SJSA1 (cell line): ENCODE results near the gene TFPI. TPM values are rescaled to one million over a fixed set of nuclear protein-coding genes. Genes with fewer than 3 reads are reported as not detected.
"Not testable (repeated sequence)": the region's sequence is repeated elsewhere in the genome, so short reads cannot be mapped to it uniquely, and the experiment has no call there.

Experiments
- DNase-seq, 2 experiments: peaks; one replicate each; pipeline ENCODE4 v3.0.0-alpha.2; 2015 to 2020; ENCODE audit warnings: low spot score in 2 of 2, low read depth in 1 of 2
- H3K27ac ChIP-seq: fragments of 250-450 bp; sonication (Bioruptor Pico); 2 replicates; pipeline ENCODE4 v1.5.1; 2020; ENCODE audit warnings: mild to moderate bottlenecking, moderate library complexity
- H3K27me3 ChIP-seq: fragments of 250-450 bp; sonication (Bioruptor Pico); replicated peaks from 2 replicates; pipeline ENCODE4 v1.5.1; 2020; ENCODE audit warnings: mild to moderate bottlenecking, moderate library complexity
- H3K36me3 ChIP-seq: fragments of 250-450 bp; sonication (Bioruptor Pico); 2 replicates; pipeline ENCODE4 v1.5.1; 2020; ENCODE audit warnings: mild to moderate bottlenecking
- H3K4me1 ChIP-seq: fragments of 250-450 bp; sonication (Bioruptor Pico); replicated peaks from 2 replicates; pipeline ENCODE4 v1.6.1; 2021; ENCODE audit warnings: mild to moderate bottlenecking
- H3K4me3 ChIP-seq: fragments of 250-450 bp; sonication (Bioruptor Pico); 2 replicates; pipeline ENCODE4 v1.5.1; 2020; ENCODE audit warnings: mild to moderate bottlenecking
- H3K9me3 ChIP-seq: fragments of 250-450 bp; sonication (Bioruptor Pico); replicated peaks from 2 replicates; pipeline ENCODE4 v1.5.1; 2020; ENCODE audit warnings: mild to moderate bottlenecking
- total RNA-seq: library from RNA; depleted of rRNA; stranded (reverse); fragments of >200 nt; shearing (Covaris generic); gene quantifications from 2 replicates; pipeline ENCODE4 v1.2.3, GENCODE V29; 2014

Gene TFPI
- total RNA-seq, 1 experiment from 2014 or later, result 133 TPM

DNA sequence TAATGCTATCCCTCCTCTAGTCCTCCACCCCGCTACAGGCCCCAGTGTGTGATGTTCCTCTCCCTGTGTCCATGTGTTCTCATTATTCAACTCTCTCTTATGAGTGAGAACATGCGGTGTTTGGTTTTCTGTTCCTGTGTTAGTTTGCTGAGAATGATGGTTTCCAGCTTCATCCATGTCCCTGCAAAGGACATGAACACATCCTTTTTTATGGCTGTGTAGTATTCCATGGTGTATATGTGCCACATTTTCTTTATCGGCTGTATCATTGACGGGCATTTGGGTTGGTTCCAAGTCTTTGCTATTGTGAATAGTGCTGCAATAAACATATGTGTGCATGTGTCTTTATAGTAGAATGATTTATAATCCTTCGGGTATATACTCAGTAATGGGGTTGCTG is 17.8 kb upstream of the TFPI start:
- H3K27ac ChIP-seq, DNase-seq, H3K27me3 ChIP-seq, H3K9me3 ChIP-seq, H3K4me3 ChIP-seq, H3K36me3 ChIP-seq: not testable (repeated sequence)
- H3K4me1 ChIP-seq, result peaks cover 13% of the 10 kb centered on the region

DNA sequence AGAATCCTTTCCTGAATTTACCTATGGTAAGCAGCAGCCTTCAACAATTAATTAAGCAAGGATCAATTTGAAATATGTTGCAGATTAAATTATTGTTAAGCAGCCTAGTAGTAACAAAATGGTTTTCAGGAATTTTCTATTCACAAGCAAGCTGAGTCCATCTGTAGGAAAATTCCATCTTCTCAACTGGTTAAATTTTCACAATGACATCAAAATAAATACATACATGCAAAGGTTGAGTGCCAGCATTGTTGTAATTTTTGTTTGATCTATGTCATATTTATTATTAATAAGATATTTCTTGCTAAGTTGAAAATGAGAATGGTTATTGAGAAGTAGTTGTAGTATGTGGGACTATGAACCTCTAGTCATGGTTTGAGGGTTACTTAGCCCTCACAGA is 15.3 kb upstream of the TFPI start:
- DNase-seq, result no peak
- no peak overlapping the region for H3K27ac ChIP-seq
- H3K27me3 ChIP-seq, result no peaks in the 10 kb centered on the region
- H3K36me3 ChIP-seq, result no peaks in the 10 kb centered on the region
- no peaks in the 10 kb centered on the region for H3K4me1 ChIP-seq
- no peak overlapping the region for H3K4me3 ChIP-seq
- 0 out of 2 replicates have a peak, but pooled peaks cover 3% of the 10 kb centered on the region for H3K9me3 ChIP-seq

DNA sequence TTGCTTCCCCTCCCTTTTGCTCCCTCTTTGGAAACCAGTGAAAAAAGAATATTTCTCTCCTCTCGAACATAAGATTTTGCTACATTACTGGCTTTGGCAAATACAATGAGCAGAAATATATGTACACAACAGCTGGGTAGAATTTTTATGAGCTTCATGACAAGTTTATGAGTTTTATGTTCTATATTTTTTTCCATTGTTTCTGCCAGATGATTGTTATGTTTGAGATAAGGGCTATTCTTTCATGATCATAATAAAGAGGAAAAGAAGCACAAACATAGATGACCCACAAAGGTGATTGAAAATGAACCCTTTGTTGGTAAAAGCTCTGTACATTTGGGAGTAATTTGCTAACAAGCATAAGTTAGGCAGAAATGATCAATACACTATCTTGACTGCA is 14.8 kb upstream of the TFPI start:
- H3K27ac ChIP-seq, result no peak overlapping the region
- H3K9me3 ChIP-seq, result 0 out of 2 replicates have a peak, but pooled peaks cover 3% of the 10 kb centered on the region
- no peaks in the 10 kb centered on the region for H3K4me1 ChIP-seq
- H3K36me3 ChIP-seq, result no peaks in the 10 kb centered on the region
- H3K27me3 ChIP-seq, result no peaks in the 10 kb centered on the region
- H3K4me3 ChIP-seq, result no peak overlapping the region
- DNase-seq, result no peak

DNA sequence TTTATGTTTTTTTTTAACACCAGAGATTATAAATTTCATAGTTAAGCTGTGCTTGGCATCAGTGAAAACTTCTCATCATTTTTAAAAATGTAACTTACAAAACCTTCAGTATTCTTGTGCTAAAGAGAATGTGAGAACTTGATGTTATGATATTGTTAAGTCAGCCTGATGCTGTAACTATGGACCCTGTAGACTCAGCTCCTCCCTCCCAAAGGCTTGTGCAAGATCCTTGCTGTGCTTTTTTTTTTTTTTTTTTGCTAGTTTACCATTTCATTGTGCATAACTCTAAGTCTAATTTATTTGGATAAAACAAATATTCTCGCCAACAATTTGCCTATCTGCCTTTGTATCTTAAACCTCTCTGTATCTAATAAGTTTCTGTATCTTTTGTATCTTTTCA is 12.9 kb upstream of the TFPI start:
- no peaks in the 10 kb centered on the region for H3K9me3 ChIP-seq
- no peak overlapping the region for H3K27ac ChIP-seq
- no peaks in the 10 kb centered on the region for H3K36me3 ChIP-seq
- no peak for DNase-seq
- H3K27me3 ChIP-seq, result no peaks in the 10 kb centered on the region
- no peak overlapping the region for H3K4me3 ChIP-seq
- no peaks in the 10 kb centered on the region for H3K4me1 ChIP-seq

DNA sequence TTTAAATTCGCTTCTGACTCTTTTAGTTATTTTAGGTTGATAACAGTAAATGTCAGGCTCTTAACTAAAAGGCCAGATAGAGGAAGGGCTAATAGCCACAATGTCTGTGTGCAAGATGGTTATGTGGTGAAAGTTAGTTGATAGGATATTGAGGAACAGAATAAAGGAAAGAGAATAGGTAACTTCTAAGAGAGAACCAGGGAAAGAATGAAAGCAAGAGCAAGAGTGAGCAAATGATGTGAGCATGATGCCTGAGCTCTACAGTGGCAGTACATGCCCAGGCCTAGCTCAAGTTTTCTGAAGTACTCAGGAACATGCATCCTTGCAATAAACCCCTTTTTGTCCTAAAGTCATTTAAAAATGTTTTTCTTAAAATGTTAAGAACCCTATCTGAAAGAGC is 12.5 kb upstream of the TFPI start:
- Histone ChIP-seq H3K4me1 (no peaks in the 10 kb centered on the region), H3K4me3 (no peak overlapping the region), H3K9me3 (no peaks in the 10 kb centered on the region), H3K27me3 (no peaks in the 10 kb centered on the region), H3K36me3 (no peaks in the 10 kb centered on the region), H3K27ac (no peak overlapping the region)
- no peak for DNase-seq

DNA sequence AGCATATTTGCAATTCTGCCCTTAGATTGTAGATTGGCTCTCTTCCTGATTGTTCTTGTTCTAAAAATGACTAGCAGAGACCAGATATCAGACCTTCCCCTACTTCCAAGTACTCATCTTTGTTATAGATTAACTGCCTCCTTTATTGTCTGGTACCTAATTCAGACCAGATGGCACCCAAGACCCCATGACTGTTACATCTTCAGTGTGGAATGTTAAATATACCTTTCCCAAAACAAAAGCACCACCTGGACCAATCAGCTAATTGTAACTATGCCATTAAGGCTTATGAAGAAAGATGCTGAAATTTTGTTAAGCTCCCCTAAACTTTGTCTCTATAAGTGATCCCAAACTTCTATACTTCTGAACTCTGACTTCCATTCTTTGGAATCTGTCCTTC is 12.0 kb upstream of the TFPI start:
- no peaks in the 10 kb centered on the region for H3K36me3 ChIP-seq
- no peak for DNase-seq
- no peaks in the 10 kb centered on the region for H3K27me3 ChIP-seq
- no peaks in the 10 kb centered on the region for H3K4me1 ChIP-seq
- no peak overlapping the region for H3K27ac ChIP-seq
- H3K4me3 ChIP-seq, result no peak overlapping the region
- no peaks in the 10 kb centered on the region for H3K9me3 ChIP-seq

DNA sequence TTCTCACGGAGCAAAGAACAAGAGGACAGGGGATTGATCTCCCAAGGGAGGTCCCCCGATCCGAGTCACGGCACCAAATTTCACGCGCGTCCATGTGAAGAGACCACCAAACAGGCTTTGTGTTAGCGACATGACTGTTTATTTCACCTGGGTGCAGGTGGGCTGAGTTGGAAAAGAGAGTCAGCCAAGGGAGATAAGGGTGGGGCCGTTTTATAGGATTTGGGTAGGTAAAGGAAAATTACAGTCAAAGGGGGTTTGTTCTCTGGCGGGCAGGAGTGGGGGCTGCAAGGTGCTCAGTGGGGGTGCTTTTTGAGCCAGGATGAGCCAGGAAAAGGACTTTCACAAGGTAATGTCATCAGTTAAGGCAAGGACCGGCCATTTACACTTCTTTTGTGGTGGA is 11.4 kb upstream of the TFPI start:
- not testable (repeated sequence) for H3K9me3 ChIP-seq, H3K27me3 ChIP-seq, DNase-seq, H3K27ac ChIP-seq, H3K4me1 ChIP-seq, H3K4me3 ChIP-seq, H3K36me3 ChIP-seq

DNA sequence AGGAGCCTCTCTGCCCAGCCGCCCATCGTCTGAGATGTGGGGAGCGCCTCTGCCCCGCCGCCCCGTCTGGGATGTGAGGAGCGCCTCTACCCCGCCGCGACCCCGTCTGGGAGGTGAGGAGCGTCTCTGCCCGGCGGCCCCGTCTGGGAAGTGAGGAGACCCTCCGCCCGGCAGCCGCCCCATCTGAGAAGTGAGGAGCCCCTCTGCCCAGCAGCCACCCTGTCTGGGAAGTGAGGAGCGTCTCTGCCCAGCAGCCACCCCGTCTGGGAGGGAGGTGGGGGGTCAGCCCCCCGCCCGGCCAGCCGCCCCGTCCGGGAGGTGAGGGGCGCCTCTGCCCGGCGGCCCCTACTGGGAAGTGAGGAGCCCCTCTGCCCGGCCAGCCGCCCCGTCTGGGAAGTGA is 2.3 kb upstream of the TFPI start:
- H3K27ac ChIP-seq, H3K4me3 ChIP-seq, H3K27me3 ChIP-seq, DNase-seq, H3K36me3 ChIP-seq, H3K9me3 ChIP-seq: not testable (repeated sequence)
- peaks cover 14% of the 10 kb centered on the region for H3K4me1 ChIP-seq

DNA sequence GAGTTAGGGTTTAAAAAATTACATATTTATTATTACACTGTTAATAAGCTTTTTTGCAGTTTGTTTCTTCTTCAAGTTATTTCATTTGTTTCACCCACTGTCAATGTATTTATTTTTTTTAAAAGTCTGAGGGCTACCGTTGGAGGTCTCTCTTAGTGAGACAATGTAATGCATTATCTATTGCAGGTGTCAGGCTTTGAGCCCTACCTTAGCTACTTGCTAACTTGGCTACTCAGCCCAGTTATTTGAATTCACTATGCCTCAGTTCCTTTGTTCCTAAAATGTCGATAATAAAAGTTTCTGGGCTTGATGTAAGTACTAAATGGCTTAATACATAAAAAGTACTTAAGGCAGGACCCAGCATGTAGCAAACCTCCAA is 458 bp upstream of the TFPI start:
- H3K4me3 ChIP-seq, result peak overlapping the region; percentile 50
- peak overlapping the region; percentile 98 for H3K27ac ChIP-seq
- peaks cover 9% of the 10 kb centered on the region; the same call in 1 of the 2 replicates for H3K36me3 ChIP-seq
- no peak for DNase-seq
- H3K27me3 ChIP-seq, result no peaks in the 10 kb centered on the region
- H3K9me3 ChIP-seq, result no peaks in the 10 kb centered on the region
- H3K4me1 ChIP-seq, result peaks cover 21% of the 10 kb centered on the region

DNA sequence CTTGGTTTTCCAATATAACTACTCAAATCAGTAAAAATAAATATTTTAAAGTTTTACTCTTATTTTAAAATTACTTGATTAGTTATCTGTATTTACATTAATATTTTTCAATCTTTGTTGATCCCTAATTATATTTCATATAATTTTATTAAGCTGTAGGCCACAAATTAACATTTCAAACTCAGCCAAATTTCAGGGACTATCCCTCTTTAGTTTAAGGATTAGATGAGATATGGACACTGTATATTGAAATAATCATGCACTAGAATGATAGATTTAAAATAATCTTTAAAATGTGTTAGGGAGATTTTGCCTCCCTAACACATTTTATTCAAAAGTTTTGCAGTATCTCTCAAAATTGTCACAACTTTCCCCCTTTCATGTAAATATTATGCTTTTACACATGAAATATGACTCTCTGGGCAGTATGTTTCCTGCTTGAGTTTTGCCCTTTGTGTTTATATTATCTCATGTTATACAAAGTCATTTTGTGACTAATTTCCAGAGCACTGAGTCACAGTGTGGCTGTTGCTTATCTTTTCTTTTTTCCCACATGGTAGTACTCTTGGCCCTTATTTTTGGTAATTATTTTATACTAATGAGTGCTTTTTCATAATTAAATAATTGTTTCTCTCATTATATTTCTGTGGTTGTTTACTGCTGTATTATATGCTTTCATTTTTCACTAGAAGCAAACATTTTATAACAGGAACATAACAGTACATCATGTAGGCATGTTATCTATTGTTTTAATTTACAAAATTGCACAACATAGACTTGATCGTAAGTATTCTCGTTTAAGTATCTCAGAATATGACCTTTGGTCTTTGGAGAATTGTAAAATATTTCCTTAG is 1.2 kb downstream of the TFPI start:
- H3K4me3 ChIP-seq, result peak overlapping the region; percentile 50
- H3K27me3 ChIP-seq, result no peaks in the 10 kb centered on the region
- peaks cover 22% of the 10 kb centered on the region for H3K36me3 ChIP-seq
- peak in 1 of 2 experiments; percentile 80 for DNase-seq
- H3K27ac ChIP-seq, result peak overlapping the region; percentile 98
- H3K9me3 ChIP-seq, result no peaks in the 10 kb centered on the region
- H3K4me1 ChIP-seq, result peaks cover 36% of the 10 kb centered on the region

DNA sequence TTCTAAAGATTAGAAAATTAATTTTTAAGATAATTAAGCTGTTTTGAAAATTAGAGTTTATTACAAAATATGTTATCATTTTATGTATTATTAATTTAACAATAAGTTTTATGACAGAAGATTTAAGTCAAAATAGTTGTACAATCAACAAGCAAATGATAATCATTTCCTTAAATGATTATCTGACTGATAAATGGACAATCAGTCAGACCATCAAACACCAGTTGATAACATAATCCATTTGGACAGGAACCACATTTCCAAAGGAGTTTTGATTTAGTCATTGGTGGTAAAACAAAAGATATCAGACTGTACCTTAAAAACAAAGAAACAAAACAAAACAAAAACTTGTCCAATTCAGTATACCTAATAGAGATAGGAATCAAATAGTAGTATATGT is 1.9 kb downstream of the TFPI start:
- Histone ChIP-seq H3K36me3 (peaks cover 22% of the 10 kb centered on the region), H3K9me3 (no peaks in the 10 kb centered on the region), H3K27ac (peak overlapping the region; percentile 98), H3K4me3 (peak overlapping the region; percentile 50), H3K27me3 (no peaks in the 10 kb centered on the region), H3K4me1 (peaks cover 41% of the 10 kb centered on the region)
- no peak for DNase-seq

DNA sequence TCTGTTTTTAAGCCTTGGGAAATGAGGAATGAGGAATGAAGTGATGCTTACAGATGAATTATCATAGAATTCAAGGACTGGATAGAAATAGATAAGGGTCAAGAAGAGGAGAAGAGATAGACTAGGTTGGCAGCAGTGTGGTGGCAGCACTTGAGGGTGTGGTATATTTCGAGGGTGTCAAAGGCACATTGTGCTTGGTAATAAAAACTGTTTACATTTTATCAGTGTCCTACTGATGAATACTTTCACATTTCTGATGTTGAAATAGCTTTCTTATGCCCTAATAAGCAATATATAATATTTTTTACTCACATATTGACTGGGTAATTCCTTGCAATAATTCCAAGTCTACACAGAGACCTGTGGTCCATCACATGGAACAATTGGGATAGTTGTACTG is 3.4 kb downstream of the TFPI start:
- Histone ChIP-seq H3K36me3 (peaks cover 24% of the 10 kb centered on the region), H3K27me3 (no peaks in the 10 kb centered on the region), H3K4me1 (peaks cover 56% of the 10 kb centered on the region), H3K4me3 (no peak overlapping the region), H3K9me3 (no peaks in the 10 kb centered on the region), H3K27ac (no peak overlapping the region)
- DNase-seq, result no peak

DNA sequence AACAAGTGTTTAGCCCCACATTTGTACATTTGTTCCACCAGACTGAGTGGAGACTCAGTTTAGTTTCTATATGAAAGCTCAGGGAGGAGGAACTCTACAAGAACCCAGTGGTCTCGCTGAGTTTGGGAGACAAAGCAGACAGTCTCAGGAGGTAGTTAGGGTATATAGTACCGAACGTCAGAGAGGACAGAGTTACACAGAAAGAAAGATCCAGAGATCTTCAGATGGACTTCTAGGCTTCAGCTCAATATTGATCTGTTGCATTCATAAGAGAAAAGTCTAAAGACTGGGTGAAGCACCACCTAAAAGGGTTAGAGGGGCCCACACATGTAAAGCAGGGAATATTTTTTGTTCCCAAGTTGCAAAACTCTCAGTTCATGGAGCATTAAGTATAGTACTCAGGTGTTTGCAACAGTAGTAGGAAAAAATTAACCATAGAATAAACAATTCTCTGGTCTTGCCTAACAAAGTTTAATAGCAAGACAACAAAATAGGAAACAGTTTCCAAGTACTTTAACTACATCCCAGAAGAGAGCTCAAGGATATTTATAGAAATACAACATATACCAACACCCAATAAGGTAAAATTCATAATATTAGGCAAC is 4.2 kb downstream of the TFPI start:
- Histone ChIP-seq H3K9me3 (no peaks in the 10 kb centered on the region), H3K4me1 (peaks cover 65% of the 10 kb centered on the region), H3K36me3 (peaks cover 24% of the 10 kb centered on the region), H3K27me3 (no peaks in the 10 kb centered on the region), H3K4me3 (no peak overlapping the region), H3K27ac (no peak overlapping the region)
- DNase-seq, result no peak

DNA sequence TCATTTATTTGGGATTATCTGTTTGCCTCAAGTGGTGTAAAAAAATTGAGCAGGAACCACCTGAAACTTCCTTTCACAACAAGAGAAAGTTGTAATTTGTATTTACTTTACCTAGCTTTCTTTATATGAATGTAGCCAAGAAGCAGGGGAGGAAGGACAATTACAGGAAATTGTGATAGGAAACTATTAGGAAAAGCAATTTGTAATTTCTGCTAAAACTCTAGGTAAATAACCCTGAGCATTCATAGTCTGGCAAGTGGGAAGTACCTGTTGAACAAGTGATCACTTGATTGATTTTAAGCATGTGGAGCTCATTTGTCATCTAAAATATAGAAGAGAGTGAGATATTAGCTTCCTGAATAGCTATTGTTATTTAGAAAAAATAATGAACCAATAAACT is 5.0 kb downstream of the TFPI start:
- no peak for DNase-seq
- H3K4me3 ChIP-seq, result no peak overlapping the region
- H3K27ac ChIP-seq, result no peak overlapping the region
- peaks cover 64% of the 10 kb centered on the region for H3K4me1 ChIP-seq
- H3K27me3 ChIP-seq, result no peaks in the 10 kb centered on the region
- H3K9me3 ChIP-seq, result no peaks in the 10 kb centered on the region
- peaks cover 24% of the 10 kb centered on the region for H3K36me3 ChIP-seq
